ENCODE measurements around the gene SMARCD3. TPM values are rescaled to one million over a fixed set of nuclear protein-coding genes. Genes with fewer than 3 reads are reported as not detected.

The SMARCD3 gene
- total and polyA plus RNA-seq, 2 of the 4 experiments (the other 2 are of a cell fraction), result 37.5 to 48.5 TPM

DNA sequence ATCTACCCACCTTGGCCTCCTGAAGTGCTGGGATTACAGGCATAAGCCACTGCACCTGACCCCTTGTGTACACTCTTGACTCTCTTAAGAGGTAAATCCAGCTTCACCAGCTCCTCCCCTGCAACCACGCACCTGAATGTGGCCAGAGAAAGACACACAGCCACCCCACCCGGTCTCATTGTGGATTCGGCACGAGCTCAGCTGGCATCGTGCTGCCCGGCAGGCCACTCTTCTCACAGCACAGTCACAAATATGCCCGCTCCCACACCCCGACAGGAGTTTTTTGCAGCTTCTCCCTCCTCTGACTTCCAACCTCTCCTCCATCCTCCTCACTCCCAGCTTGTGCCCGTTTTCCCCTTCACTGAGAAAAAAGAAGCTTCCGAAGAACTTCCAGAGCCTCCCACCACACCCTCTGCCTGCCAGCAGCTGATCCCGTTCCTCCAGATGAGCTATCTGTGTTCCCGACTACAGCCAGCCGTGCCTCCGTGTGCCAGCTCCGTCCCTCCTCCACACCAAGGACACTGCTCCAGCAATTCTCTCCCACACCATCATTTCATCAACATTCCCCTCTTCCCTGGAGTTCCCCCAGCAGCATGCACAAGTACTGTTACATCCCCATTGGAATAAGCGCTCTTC is 8.0 kb upstream of the SMARCD3 start:
- Histone ChIP-seq H3K18ac (ENCODE audit: low read depth, low read length) (no peak overlapping the region), H2BK15ac (ENCODE audit: low read depth, low read length) (no peak overlapping the region), H3K4ac (ENCODE audit: low read depth, low read length) (no peak overlapping the region), H2AFZ (replicated peaks; ENCODE audit: low read length, poor library complexity) (no peak overlapping the region), H4K5ac (ENCODE audit: low read depth, low read length) (no peak overlapping the region), H3K36me3 (ENCODE audit: control insufficient read depth, insufficient read depth, low read length) (no peaks in the 10 kb centered on the region), H3K27me3 (ENCODE audit: control insufficient read depth, insufficient read depth, low read length) (peaks cover 26% of the 10 kb centered on the region), H3K4me3 (ENCODE audit: insufficient read depth, low read depth, low read length) (no peak overlapping the region), H3K56ac (ENCODE audit: extremely low read depth, insufficient read depth, low read length) (no peak overlapping the region), H3K9ac (ENCODE audit: low read depth, low read length) (no peak overlapping the region), H2BK120ac (ENCODE audit: low read depth, low read length) (no peak overlapping the region), H3K23ac (ENCODE audit: low read depth, low read length) (no peak overlapping the region), H3K4me1 (ENCODE audit: control insufficient read depth, insufficient read depth, low read length) (peaks cover 10% of the 10 kb centered on the region), H3K9me3 (ENCODE audit: control insufficient read depth, insufficient read depth, low read length) (no peaks in the 10 kb centered on the region), H3K9me1 (ENCODE audit: insufficient read depth, low read length) (no peaks in the 10 kb centered on the region), H4K91ac (ENCODE audit: insufficient read depth, low read depth, low read length) (no peak overlapping the region), H3K27ac (ENCODE audit: insufficient read depth, low read length) (no peak overlapping the region), H3K79me1 (ENCODE audit: low read depth in 1 of 2, low read length in 2 of 2) (peaks cover 0 to 12% of the 10 kb centered on the region in 2 experiments; a peak in 1 of 4 replicates), H3K14ac (replicated peaks; ENCODE audit: low read depth, low read length) (no peak overlapping the region), H2BK5ac (ENCODE audit: low read depth, low read length, poor library complexity, severe bottlenecking) (no peak overlapping the region), H2AK5ac (ENCODE audit: low read depth, low read length) (no peak overlapping the region), H2BK20ac (ENCODE audit: low read depth, low read length) (no peak overlapping the region), H2AK9ac (replicated peaks; ENCODE audit: low read depth, low read length, poor library complexity) (no peak overlapping the region), H3K4me2 (ENCODE audit: low read depth, low read length) (no peak overlapping the region), H4K8ac (ENCODE audit: low read depth in 2 of 2, low read length in 2 of 2) (no peak overlapping the region), H4K20me1 (ENCODE audit: insufficient read depth, low read length) (no peaks in the 10 kb centered on the region)
- POLR2A ChIA-PET (ENCODE audit: unreplicated experiment), result no interaction called here
- TF ChIP-seq NFE2L2 (IDR thresholded peaks at IDR 0.05; ENCODE audit: low read depth, low read length) (no peak), RCOR1 (IDR thresholded peaks at IDR 0.05; ENCODE audit: insufficient replicate concordance, low read length) (no peak), MAZ (IDR thresholded peaks at IDR 0.05; ENCODE audit: borderline replicate concordance, low read depth, low read length) (no peak), SMC3 (IDR thresholded peaks at IDR 0.05; ENCODE audit: low read depth, low read length) (no peak), POLR2A (IDR thresholded peaks at IDR 0.05; ENCODE audit: low read depth, low read length) (no peak), RAD21 (IDR thresholded peaks at IDR 0.05; ENCODE audit: low read length) (no peak), MXI1 (IDR thresholded peaks at IDR 0.05; ENCODE audit: borderline replicate concordance, low read depth, low read length) (no peak)
- TF ChIP-seq, protein P1, sequence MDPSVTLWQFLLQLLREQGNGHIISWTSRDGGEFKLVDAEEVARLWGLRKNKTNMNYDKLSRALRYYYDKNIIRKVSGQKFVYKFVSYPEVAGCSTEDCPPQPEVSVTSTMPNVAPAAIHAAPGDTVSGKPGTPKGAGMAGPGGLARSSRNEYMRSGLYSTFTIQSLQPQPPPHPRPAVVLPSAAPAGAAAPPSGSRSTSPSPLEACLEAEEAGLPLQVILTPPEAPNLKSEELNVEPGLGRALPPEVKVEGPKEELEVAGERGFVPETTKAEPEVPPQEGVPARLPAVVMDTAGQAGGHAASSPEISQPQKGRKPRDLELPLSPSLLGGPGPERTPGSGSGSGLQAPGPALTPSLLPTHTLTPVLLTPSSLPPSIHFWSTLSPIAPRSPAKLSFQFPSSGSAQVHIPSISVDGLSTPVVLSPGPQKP (IDR thresholded peaks at IDR 0.05; ENCODE audit: borderline replicate concordance, low read depth, low read length), result no peak
- intact Hi-C loops (cut with micrococcal nuclease) (no loop called here), in situ Hi-C loops (cut with MboI; ENCODE audit: low sequenced_read_pairs) (no loop called here), dilution Hi-C loops (cut with HindIII; ENCODE audit: low sequenced_read_pairs, unreplicated experiment) (no loop called here)
- CTCF ChIA-PET, result no interaction called here
- WGBS, 2 experiments (ENCODE audit: extremely low coverage in 2 of 2, insufficient read length in 1 of 2), result 62% methylated on average over 11 of the region's 16 CpGs; no CpG with 5 or more reads in 1 of the 2 experiments
- BruUV-seq (replicated peaks), result no TSS peak
- ATAC-seq (ENCODE audit: low read depth) (no peak), DNase-seq (no peak)
